HG03558 (cell line): Measurements from ENCODE around the gene NCOA5.

Experiments
- ATAC-seq: cut with Tn5 transposase; IDR thresholded peaks from one replicate; pipeline ENCODE4 v1.9.1; 2021; ENCODE audit warnings: moderate number of reproducible peaks; ENCODE audit not compliant: unreplicated experiment; ENCODE audit errors: extremely low read depth

NCOA5 gene

GRCh38 chr20:46049190-46049589 lies 40.6 kb downstream of the NCOA5 start:
- no peak for ATAC-seq

GRCh38 chr20:46047821-46048220 lies 41.9 kb downstream of the NCOA5 start:
- ATAC-seq = no peak

- ATAC-seq = no peak
These were observed 43.0 kb downstream of the NCOA5 start for GRCh38 chr20:46046588-46047310.

- ATAC-seq = no peak
These were observed 44.9 kb downstream of the NCOA5 start for GRCh38 chr20:46044896-46045295.

GRCh38 chr20:46043556-46043955 lies 46.2 kb downstream of the NCOA5 start:
- ATAC-seq = no peak

- no peak for ATAC-seq
These were observed 48.7 kb downstream of the NCOA5 start for GRCh38 chr20:46040902-46041535.

- ATAC-seq = no peak
These were observed 52.7 kb downstream of the NCOA5 start for GRCh38 chr20:46037036-46037435.

- ATAC-seq = no peak
These were observed 53.4 kb downstream of the NCOA5 start for GRCh38 chr20:46036370-46036769.

GRCh38 chr20:46035713-46036112 lies 54.0 kb downstream of the NCOA5 start:
- ATAC-seq = no peak

- no peak for ATAC-seq
These were observed 54.5 kb downstream of the NCOA5 start for GRCh38 chr20:46035253-46035652.

- ATAC-seq = no peak
These were observed 55.7 kb downstream of the NCOA5 start for GRCh38 chr20:46034039-46034438.

GRCh38 chr20:46031701-46032254 lies 58.0 kb downstream of the NCOA5 start:
- ATAC-seq = no peak

- ATAC-seq = no peak
These were observed 58.7 kb downstream of the NCOA5 start for GRCh38 chr20:46031014-46031569.

GRCh38 chr20:46030284-46031013 lies 59.3 kb downstream of the NCOA5 start:
- no peak for ATAC-seq

- ATAC-seq = no peak
These were observed 60.9 kb downstream of the NCOA5 start, which contains the start of gene SLC12A5 for GRCh38 chr20:46028772-46029371. TSS of gene SLC12A5 (plus strand) at chr20:46029215. CDS start at chr20:46029345, 130 bp downstream.

- no peak for ATAC-seq
These were observed 61.7 kb downstream of the NCOA5 start for GRCh38 chr20:46028110-46028509.

GRCh38 chr20:46027245-46027853 lies 62.4 kb downstream of the NCOA5 start:
- ATAC-seq = no peak

GRCh38 chr20:46025376-46025783 lies 64.4 kb downstream of the NCOA5 start:
- no peak for ATAC-seq

- no peak for ATAC-seq
These were observed 65.8 kb downstream of the NCOA5 start for GRCh38 chr20:46023999-46024398.

- ATAC-seq = no peak
These were observed 66.6 kb downstream of the NCOA5 start for GRCh38 chr20:46023148-46023484.
